GM12865 (cell line): ENCODE data around the gene KLHL3.

Experiments used
- DNase-seq: peaks from one replicate; pipeline ENCODE4 v3.0.0; 2010; ENCODE audit warnings: low read depth
- H3K4me3 ChIP-seq: 2 replicates; pipeline ENCODE4 v1.5.1; 2011; ENCODE audit warnings: mild to moderate bottlenecking, low read depth, low read length, control low read depth
- TF ChIP-seq, protein P1 (sequence below): IDR thresholded peaks from 2 replicates; pipeline ENCODE4 v1.5.1; 2011; ENCODE audit warnings: low read length, control low read depth, low read depth, inconsistent platforms; ENCODE audit not compliant: insufficient read depth; ENCODE audit errors: missing control alignments

The KLHL3 gene

GRCh38 chr5:137594717-137595116 is 141.2 kb downstream of the KLHL3 start:
- TF ChIP-seq, protein P1, sequence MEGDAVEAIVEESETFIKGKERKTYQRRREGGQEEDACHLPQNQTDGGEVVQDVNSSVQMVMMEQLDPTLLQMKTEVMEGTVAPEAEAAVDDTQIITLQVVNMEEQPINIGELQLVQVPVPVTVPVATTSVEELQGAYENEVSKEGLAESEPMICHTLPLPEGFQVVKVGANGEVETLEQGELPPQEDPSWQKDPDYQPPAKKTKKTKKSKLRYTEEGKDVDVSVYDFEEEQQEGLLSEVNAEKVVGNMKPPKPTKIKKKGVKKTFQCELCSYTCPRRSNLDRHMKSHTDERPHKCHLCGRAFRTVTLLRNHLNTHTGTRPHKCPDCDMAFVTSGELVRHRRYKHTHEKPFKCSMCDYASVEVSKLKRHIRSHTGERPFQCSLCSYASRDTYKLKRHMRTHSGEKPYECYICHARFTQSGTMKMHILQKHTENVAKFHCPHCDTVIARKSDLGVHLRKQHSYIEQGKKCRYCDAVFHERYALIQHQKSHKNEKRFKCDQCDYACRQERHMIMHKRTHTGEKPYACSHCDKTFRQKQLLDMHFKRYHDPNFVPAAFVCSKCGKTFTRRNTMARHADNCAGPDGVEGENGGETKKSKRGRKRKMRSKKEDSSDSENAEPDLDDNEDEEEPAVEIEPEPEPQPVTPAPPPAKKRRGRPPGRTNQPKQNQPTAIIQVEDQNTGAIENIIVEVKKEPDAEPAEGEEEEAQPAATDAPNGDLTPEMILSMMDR = no peak
- DNase-seq = no peak
- no peak overlapping the region for H3K4me3 ChIP-seq

GRCh38 chr5:137592317-137592716 is 143.6 kb downstream of the KLHL3 start:
- TF ChIP-seq, protein P1 = no peak
- no peak for DNase-seq
- no peak overlapping the region for H3K4me3 ChIP-seq

DNA sequence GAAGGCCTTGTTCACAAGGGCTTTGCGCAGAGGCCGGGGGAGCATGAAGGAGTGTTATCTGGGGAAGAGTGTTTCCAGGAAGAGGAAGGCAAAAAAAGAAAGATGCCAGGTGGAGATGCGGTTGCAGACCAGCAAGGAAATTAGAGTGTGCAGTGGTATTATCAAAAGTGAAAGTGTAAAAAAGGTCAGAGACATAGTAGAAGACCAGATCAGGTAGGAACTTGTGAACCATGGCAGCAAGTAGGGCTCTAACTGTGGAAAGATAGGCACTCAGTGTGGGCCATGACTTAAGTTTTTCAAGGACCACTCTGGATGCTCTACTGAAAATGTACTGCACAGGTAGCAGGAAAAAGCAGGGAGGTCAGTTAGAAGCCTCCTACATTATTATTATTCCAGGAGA is 146.7 kb downstream of the KLHL3 start:
- DNase-seq = no peak
- TF ChIP-seq, protein P1 = no peak
- H3K4me3 ChIP-seq = no peak overlapping the region

GRCh38 chr5:137587919-137588318 is 148.0 kb downstream of the KLHL3 start:
- DNase-seq = no peak
- TF ChIP-seq, protein P1 = no peak
- H3K4me3 ChIP-seq = no peak overlapping the region

- no peak overlapping the region for H3K4me3 ChIP-seq
- TF ChIP-seq, protein P1 = no peak
- DNase-seq = no peak
These were observed 151.6 kb downstream of the KLHL3 start for GRCh38 chr5:137584262-137584661.

DNA sequence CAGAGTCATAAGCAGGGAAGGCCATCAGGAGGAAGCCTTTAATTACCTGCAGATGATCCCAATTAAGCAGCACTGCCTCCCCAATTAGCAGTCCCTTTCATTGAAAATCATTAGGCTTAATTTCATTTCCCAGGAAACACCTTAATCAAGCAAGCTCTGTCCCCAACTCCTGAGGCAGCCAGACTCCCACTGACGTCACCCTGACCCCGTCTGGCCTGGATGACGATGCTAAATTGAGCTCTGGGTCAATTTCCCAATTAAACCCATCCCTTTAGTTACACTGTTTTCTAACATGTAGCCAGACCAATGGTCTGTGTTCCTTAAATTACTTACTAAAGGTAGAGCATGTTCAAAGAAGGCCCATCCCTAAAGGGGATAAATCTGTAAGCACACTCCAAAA is 152.8 kb downstream of the KLHL3 start:
- DNase-seq = no peak
- TF ChIP-seq, protein P1 = no peak
- no peak overlapping the region for H3K4me3 ChIP-seq

DNA sequence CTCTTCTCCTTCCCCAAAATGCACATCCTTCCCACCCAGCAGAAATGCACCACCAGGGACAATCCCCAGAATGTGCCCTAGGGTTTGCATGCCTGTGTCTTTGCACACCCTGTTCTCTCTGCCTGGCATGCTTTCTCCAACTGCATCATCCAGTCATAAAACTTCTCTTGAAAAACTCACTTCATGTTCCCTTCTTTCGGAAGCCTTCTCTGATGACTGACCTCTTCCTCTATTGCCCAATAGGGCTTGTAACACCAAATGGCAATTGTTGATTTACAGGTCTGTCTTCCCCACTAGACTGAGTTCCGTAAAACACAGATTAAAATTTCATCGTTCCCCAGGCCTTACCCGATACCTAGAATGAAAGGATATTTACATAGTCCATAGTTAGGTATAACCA is 153.7 kb downstream of the KLHL3 start:
- no peak for DNase-seq
- TF ChIP-seq, protein P1 = no peak
- no peak overlapping the region for H3K4me3 ChIP-seq
